LNCAP (cell line): ENCODE results near the gene PLXNB3.

ENCODE experiments used
- TF ChIP-seq, protein P1 (sequence below): fragments of 450-650 bp; IDR thresholded peaks from 2 replicates; pipeline ENCODE4 v1.5.1; 2017; ENCODE audit warnings: mild to moderate bottlenecking

PLXNB3 gene

GRCh38 chrX:153765138-153766079, 1.4 kb downstream of the PLXNB3 start:
- TF ChIP-seq, protein P1, sequence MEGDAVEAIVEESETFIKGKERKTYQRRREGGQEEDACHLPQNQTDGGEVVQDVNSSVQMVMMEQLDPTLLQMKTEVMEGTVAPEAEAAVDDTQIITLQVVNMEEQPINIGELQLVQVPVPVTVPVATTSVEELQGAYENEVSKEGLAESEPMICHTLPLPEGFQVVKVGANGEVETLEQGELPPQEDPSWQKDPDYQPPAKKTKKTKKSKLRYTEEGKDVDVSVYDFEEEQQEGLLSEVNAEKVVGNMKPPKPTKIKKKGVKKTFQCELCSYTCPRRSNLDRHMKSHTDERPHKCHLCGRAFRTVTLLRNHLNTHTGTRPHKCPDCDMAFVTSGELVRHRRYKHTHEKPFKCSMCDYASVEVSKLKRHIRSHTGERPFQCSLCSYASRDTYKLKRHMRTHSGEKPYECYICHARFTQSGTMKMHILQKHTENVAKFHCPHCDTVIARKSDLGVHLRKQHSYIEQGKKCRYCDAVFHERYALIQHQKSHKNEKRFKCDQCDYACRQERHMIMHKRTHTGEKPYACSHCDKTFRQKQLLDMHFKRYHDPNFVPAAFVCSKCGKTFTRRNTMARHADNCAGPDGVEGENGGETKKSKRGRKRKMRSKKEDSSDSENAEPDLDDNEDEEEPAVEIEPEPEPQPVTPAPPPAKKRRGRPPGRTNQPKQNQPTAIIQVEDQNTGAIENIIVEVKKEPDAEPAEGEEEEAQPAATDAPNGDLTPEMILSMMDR = no peak

DNA sequence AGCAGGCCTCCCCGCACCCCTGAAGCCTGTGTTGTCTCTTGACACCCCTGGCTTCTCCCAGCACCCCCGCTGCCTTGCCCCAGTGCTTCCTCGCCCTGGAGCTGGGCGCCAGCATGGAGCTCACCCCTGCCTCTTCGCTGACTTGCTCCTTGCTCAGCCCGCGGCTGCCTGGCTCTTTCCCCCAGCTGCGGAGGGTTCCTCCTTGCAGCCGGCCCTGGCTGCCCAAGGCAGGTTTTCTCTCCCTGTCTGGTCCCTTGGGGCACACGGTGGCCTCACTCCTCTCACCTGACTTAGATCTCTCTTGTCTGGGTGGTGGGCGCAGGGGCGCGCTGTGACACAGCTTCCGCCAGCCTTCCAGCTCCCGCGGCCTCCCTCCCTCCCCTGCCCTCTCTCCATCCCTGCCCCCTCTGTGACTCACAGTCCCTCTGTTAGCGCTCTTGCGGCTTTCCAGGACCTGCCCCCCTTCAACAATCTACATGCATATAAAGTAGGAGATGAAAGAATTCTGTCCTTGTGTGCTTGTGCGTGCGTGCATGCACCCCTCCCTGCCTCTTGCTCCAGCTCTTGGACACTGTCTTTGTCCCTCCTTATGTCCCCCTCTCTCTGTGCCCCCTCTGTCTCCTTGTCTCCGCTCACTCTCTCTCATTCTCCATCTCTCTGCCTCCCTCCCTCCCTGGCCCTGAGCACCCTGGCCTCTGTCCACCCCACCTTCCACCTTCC, 2.2 kb downstream of the PLXNB3 start:
- TF ChIP-seq, protein P1 = no peak

DNA sequence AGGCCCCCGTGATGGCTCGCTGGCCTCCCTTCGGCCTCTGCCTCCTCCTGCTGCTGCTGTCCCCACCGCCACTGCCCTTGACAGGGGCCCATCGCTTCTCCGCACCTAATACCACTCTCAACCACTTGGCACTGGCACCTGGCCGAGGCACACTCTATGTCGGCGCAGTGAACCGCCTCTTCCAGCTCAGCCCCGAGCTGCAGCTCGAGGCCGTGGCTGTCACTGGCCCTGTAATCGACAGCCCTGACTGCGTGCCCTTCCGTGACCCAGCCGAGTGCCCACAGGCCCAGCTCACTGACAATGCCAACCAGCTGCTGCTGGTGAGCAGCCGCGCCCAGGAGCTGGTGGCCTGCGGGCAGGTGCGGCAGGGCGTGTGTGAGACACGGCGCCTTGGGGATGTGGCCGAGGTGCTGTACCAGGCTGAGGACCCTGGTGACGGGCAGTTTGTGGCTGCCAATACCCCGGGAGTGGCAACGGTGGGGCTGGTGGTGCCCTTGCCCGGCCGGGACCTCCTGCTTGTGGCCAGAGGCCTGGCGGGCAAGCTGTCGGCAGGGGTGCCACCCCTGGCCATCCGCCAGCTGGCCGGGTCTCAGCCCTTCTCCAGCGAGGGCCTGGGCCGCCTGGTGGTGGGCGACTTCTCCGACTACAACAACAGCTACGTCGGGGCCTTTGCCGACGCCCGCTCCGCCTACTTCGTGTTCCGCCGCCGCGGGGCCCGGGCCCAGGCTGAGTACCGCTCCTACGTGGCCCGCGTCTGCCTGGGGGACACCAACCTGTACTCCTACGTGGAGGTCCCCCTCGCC, 3.0 kb downstream of the PLXNB3 start:
- TF ChIP-seq, protein P1 = no peak

DNA sequence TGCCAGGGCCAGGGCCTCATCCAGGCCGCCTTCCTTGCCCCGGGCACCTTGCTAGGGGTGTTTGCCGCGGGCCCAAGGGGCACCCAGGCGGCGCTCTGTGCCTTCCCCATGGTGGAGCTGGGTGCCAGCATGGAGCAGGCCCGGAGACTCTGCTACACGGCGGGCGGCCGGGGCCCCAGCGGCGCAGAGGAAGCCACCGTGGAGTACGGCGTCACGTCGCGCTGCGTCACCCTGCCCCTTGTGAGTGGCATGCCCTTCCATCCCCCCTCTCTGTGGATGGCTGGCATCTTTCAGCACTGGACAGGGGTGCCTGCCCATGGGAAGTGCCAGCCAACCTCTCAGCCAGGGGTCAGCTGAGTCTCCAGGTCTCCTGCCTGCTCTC, 3.6 kb downstream of the PLXNB3 start:
- TF ChIP-seq, protein P1 = no peak

- TF ChIP-seq, protein P1 = no peak
These were observed 4.5 kb downstream of the PLXNB3 start for GRCh38 chrX:153768311-153769157.

DNA sequence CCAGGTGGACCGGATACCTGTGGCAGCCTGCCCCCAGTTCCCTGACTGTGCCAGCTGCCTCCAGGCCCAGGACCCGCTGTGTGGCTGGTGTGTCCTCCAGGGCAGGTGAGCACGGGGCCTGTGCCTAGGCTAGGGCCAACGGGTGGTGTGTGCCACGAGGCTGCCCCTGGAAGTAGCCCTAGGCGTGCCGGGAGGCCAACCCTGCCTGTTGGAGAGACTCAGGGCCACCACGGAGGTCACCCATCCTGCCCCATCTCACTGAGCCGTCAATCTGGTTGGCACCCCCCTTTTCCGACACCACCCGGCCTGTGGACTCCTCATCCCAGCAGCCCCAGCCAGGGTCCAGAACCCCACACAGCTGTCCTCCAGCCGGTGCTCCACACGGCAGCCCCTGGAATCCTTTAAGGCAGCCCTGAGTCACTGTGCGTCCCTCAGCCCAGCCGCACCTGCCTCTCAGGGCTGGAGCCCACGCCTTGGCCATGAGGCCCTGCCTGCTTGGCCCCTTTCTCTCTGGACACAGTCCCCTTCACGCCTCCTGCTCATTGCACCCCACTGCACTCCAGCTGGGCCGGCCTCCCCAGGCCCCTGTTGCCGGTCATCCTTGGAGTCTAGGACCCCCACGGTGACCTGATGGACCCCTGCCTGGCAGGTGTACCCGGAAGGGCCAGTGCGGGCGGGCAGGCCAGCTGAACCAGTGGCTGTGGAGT, 5.3 kb downstream of the PLXNB3 start:
- TF ChIP-seq, protein P1 = no peak
